Measurements from ENCODE around the gene EGFL6. TPM values are rescaled to one million over a fixed set of nuclear protein-coding genes. Genes with fewer than 3 reads are reported as not detected.

Gene EGFL6
- total and polyA plus RNA-seq, 2 of the 13 experiments (the other 11 are each of a cell fraction or from before 2014, with no cell fraction given), result not detected

- no peak for TF ChIP-seq ELF1 (CRISPR knock-in tag; IDR thresholded peaks at IDR 0.05)
- TF ChIP-seq ZNF589 (CRISPR knock-in tag; conservative IDR thresholded peaks at IDR 0.05), result no peak
- TF ChIP-seq MEIS1 (CRISPR knock-in tag; IDR thresholded peaks at IDR 0.05; ENCODE audit: borderline replicate concordance), result no peak
- TF ChIP-seq ARID3A (IDR thresholded peaks at IDR 0.05; ENCODE audit: low read depth, low read length), result no peak
- TF ChIP-seq MED1 (CRISPR knock-in tag; IDR thresholded peaks at IDR 0.05), result no peak
- no peak for TF ChIP-seq ZNF619 (CRISPR knock-in tag; IDR thresholded peaks at IDR 0.05)
- TF ChIP-seq ZNF451 (CRISPR knock-in tag; IDR thresholded peaks at IDR 0.05), result no peak
- TF ChIP-seq ELF3 (CRISPR knock-in tag; IDR thresholded peaks at IDR 0.05), result no peak
- no peak for TF ChIP-seq ZNF609 (CRISPR knock-in tag; IDR thresholded peaks at IDR 0.05; ENCODE audit: borderline replicate concordance)
- no peak for TF ChIP-seq SMYD3 (CRISPR knock-in tag; IDR thresholded peaks at IDR 0.05)
- no peak for TF ChIP-seq TCF7L2 (IDR thresholded peaks at IDR 0.05; ENCODE audit: low read depth, low read length)
- no peak for TF ChIP-seq ZNF83 (CRISPR knock-in tag; IDR thresholded peaks at IDR 0.05; ENCODE audit: borderline replicate concordance)
- TF ChIP-seq ATF5 (CRISPR knock-in tag; IDR thresholded peaks at IDR 0.05; ENCODE audit: low read depth), result no peak
- TF ChIP-seq GMEB2 (CRISPR knock-in tag; IDR thresholded peaks at IDR 0.05; ENCODE audit: low read depth), result no peak
- TF ChIP-seq ZNF75D (CRISPR knock-in tag; IDR thresholded peaks at IDR 0.05; ENCODE audit: borderline replicate concordance), result no peak
- TF ChIP-seq CREB3 (CRISPR knock-in tag; IDR thresholded peaks at IDR 0.05), result no peak
These were observed 78.4 kb downstream of the EGFL6 start (continued) for GRCh38 chrX:13647709-13648212.
